ENCODE measurements around the gene CFAP46. TPM values are rescaled to one million over a fixed set of nuclear protein-coding genes. Genes with fewer than 3 reads are reported as not detected.
"Not testable (repeated sequence)": the region's sequence is repeated elsewhere in the genome, so short reads cannot be mapped to it uniquely, and the experiment has no call there.

Gene CFAP46
- total RNA-seq, 1 experiment from 2014 or later = 11.3 TPM

DNA sequence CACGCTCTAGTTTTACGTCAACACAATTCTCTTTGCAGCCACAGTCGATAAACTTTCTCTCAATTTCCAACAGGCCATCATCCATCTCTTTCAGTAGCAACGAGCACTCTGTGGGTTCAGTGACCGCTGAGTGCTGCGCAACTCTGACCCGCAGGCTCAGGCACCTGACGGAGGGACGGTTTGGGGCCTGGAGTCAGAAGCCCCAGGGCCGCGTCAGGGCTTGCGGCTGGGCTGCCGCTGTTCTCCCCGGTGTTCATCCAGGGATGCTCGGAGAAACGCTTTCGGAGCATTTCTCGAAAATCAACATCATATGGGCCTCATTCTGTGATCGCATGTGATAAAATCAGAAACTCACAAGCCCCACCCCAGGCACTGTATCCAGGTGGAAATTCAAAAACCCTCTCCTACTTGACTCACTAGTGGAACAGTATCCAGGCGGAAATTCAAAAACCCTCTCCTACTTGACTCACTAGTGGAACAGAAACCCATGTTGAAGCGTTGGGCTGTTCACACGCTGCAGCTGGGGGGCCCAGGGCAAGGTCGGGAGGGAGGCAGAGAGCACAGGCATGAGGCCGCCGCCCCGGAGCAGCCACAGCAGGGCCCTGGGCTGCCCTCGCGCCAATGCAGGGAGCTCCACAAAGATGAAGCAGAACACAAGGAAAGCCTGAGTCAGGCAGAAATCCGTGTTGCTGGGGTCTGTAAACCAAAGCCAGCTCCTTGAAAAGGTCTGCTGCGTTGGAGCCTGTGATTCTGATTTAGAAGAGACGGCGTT lies 83.1 kb downstream of the CFAP46 start:
- no peak for DNase-seq (ENCODE audit: low spot score)
- in situ Hi-C loops (cut with HindIII; ENCODE audit: low sequenced_read_pairs) = no loop called here

DNA sequence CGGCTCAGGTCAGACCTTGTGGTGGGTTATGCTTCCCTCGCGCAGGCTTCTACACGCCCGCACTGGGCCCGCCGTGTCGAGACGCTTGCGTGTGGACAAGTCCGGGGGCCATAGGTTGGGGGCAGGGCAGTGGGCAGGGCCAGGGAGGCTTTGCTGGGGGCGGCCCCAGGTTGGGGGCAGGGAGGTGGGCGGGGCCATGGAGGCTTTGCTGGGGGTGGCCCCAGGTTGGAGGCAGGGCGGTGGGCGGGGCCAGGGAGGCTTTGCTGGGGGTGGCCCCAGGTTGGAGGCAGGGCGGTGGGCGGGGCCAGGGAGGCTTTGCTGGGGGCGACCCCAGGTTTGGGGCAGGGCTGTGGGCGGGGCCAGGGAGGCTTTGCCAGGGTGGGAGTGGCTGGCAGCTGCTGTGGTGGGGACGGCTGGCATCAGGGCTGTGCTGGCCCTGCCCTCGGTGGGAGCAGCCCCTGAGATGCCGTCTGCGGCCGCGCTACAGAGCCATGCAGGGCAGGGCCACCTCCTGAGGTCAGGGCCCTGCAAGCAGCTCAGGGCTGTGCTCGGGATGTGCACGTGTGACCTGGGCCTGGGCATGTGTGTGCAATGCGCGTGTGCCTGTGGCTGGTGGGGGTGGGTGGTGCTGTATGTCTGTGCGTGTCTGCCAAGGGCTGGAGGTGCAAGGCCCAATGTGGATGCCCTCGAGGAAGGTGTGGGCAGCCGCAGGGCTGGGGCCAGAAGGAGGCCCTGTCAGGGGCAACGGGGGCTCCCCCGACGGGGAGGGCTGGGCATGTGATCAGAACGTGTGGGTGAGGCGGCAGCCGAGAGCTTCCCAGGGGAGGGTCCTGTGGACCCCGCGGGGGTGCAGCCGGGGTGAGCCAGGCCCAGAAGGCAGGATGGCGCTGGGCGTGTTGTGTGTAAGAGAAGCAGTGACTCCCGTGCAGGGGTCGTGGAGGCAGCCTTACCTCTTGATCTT lies 84.0 kb downstream of the CFAP46 start:
- DNase-seq (ENCODE audit: low spot score) = no peak
- in situ Hi-C loops (cut with HindIII; ENCODE audit: low sequenced_read_pairs) = no loop called here

DNA sequence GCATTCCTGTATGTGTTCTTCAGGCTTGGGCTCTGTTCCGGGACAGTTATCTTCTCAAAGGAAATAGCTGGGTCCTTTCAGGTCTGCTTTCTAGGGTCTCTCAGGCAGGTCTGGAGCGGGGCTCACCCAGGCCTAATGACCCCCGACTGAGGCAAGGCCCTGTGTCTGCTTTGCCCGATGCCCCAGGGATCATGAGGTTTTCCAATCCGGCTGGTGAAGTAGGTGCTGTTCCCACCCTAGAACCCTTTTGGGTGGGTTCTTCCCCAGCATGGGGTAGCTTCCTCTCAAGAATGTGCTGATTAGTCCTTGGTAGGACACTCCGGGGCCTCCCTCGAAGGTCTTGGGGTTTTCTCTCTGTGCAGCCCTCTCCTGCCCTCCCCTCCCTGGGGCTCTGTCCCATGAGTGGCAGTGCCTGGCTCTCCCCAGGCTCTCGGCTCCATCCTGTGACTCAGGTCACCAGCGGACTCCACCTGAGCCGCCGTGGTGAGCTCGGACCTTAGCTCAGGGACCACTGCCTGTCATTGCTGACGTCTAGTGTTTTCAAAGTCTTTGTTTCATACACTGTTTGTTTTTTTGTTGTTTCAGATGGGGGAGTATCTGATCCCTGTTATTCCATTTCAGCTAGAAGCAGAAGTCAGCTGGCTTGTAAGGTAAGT lies 85.4 kb downstream of the CFAP46 start:
- in situ Hi-C loops (cut with HindIII; ENCODE audit: low sequenced_read_pairs) = no loop called here
- no peak for DNase-seq (ENCODE audit: low spot score)

DNA sequence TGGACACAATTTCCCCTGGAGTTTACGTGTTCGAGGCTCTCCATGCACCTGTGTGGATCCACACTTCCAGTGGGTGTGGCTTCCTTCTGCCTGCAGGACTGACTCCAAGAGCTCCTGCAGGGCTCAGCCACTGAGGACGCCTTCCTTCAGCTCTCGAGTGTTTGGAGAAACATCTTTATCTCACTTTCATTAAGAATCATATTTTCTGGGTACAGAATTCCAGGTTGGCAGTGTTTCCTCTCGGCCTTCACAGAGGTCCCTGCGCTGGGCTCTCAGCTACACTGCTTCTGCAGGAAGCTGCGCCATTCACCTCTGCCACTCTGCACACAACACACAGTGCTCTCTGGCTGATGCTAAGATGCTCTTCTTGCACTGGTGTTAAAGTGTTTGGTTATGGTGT lies 86.5 kb downstream of the CFAP46 start:
- no peak for DNase-seq (ENCODE audit: low spot score)

DNA sequence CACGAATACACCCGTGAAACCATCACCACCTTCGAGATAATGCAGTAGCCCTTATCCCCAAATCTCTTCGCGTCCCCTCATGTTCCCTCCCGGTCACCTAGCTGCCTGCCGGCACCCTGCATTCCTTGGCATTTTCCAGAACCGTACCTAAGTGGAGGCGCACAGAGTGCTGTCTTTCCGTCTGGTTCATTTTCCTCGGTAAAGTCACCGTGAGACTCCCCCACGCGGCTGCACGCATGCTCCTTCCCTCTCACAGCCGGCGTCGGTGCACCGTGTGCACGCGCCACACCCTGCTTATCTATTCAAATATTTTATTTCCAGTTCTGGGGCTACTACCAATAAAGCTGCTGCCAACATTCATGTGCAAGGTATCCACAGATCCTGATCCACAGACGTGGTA lies 90.9 kb downstream of the CFAP46 start:
- DNase-seq (ENCODE audit: low spot score) = no peak
- in situ Hi-C loops (cut with HindIII; ENCODE audit: low sequenced_read_pairs) = no loop called here

More for the DNA sequence above, 86.5 kb downstream of the CFAP46 start:
- in situ Hi-C loops (cut with HindIII; ENCODE audit: low sequenced_read_pairs) = no loop called here

DNA sequence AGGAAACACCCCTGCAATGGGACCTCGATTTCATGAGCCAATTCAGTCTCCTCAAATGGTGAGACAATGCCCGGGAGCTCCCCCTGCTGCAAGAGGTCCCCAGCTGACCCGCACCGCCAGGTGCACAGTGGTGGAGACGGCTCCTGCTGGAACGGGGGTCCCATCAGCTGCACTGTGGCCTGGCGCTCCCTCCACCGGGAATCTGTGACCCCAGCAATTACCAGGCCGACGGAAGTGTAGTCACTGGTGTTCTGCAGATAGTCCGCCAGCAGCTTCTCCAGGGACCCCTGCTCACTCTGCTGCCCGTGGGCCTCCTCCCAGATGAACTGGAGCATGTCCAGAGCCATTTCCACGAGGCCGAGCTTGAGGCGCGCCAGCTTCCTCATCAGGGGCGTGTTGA lies 91.5 kb downstream of the CFAP46 start:
- no peak for DNase-seq (ENCODE audit: low spot score)
- in situ Hi-C loops (cut with HindIII; ENCODE audit: low sequenced_read_pairs) = no loop called here

DNA sequence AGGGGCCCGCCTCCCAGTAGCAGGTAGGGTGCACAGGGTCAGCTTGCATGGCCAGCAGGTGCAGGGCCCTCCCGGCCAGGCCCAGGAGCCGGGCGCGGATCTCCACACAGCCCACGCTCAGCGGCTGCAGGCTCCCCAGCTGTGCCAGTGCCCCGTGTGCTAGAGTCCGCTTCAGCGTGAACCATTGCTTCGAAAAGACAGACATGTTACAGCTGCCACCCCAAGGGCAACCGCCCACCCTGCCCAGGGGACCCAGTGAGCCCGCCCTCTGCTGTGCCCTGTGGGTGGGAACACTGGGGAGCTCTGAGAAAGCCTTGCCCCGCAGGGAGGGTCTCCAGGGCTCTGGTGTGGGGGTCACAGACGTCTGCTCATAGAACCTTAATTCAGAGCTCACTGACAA lies 92.1 kb downstream of the CFAP46 start:
- in situ Hi-C loops (cut with HindIII; ENCODE audit: low sequenced_read_pairs) = no loop called here
- DNase-seq (ENCODE audit: low spot score) = no peak

DNA sequence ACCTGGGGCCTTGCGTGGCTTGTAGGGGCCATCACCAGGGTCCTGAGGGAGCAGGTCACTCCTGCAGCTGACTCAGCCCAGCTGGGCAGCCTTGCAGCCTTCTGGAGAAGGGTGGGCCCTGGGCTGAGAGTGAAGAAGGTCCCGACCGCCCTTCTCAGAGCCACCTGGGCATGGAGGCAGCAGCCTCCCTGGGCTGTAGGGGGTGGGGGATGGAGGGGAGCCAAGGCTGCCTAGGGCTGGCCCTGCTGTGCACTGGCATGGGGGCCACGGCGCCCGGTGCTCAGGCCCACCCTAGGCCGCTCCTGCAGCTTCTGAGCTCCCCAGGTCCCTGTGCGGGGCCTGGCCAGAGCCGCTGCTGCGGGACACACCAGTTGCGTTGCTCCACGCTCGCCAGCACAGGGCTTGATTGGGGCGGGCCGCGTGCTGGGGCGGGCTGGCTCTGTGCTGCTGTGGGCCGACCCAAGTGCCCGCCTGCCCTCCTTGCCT lies 92.8 kb downstream of the CFAP46 start:
- in situ Hi-C loops (cut with HindIII; ENCODE audit: low sequenced_read_pairs) = no loop called here

DNA sequence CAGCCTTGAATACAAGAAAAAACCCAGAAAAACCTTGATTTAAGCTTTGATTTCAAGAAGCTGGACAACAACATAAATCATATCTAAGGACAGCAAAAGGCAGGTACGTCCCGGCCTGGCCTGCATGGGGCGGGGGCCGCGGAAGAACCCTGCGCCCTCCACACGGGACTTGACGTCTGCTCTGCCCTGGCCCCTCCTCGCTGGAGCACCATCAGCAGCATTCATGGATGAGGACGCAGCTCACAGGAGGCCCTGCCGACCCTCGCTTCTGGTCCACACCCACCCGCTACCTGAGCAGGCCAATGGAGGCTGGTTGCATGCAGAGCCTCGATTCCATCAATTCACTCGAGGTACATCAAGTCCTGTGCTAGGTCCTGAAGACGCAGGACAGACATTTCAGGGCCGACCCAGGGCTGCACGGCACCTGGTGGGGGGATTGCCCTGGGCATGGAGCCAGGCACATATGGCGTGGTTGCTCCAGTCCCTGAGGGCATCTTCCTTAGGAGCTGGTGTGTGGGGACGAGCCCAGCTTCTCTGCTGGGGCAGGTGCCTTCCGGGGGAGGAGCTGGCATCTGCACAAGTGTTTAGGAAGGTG lies 93.3 kb downstream of the CFAP46 start:
- in situ Hi-C loops (cut with HindIII; ENCODE audit: low sequenced_read_pairs) = no loop called here
- DNase-seq (ENCODE audit: low spot score) = no peak

More for the DNA sequence above, 92.8 kb downstream of the CFAP46 start:
- no peak for DNase-seq (ENCODE audit: low spot score)

DNA sequence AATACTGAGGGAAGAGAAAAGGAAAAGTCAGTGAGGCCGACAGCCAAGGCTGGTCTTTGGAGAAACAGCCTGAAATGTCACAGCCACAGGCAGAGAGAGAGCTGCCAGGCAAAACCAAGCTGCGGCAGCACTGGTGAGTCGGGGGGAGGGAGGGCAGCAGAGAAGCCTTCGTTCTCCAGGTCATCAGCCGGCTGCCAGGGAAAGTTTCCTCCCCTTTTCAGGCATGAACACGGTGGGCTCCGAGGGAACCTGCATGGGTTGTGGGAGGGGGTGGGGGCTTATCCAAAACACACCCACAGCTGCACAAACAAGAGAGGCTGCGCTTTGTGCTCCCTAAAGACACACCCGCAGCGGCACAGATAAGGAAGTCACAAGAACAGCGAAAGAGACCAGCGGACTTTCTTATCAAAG lies 94.1 kb downstream of the CFAP46 start:
- DNase-seq (ENCODE audit: low spot score) = no peak
- in situ Hi-C loops (cut with HindIII; ENCODE audit: low sequenced_read_pairs) = no loop called here

DNA sequence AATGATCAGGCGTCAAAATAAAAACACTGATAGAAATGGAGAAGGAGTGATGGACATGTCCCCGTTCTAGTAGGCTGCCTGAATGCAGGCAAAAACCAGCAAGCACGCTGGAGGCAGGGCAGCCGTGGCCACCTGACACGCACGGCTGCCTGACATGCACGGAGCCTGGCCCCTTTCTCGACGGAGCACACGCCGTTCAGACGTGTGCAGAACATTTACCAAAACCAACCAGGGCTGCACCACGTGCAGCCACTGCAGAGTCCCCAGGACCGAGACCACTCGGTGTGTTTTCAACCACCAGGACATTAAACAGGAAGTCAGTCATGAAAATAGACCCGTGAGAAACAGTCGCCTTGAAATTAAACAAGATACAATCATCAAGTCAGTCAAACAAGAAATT lies 94.5 kb downstream of the CFAP46 start:
- in situ Hi-C loops (cut with HindIII; ENCODE audit: low sequenced_read_pairs) = no loop called here
- DNase-seq (ENCODE audit: low spot score) = no peak

DNA sequence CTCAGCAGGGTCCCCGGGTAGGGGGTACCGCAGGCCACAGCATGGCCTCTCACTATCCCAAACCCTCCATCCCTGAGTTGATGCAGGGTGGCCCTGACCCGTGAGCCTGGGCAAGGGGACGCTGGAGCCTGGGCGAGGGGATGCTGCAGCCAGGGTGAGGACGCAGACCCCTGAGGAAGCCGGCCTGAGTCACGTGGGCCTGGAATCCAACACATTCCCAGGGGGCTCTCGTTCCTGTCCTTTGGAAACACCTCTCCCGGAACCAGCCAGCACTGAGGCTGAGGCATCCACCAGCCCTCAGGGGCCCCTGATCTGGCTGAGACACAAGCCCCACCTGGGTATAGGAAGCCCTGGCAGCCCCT lies 95.0 kb downstream of the CFAP46 start:
- in situ Hi-C loops (cut with HindIII; ENCODE audit: low sequenced_read_pairs) = no loop called here
- DNase-seq (ENCODE audit: low spot score) = no peak

DNA sequence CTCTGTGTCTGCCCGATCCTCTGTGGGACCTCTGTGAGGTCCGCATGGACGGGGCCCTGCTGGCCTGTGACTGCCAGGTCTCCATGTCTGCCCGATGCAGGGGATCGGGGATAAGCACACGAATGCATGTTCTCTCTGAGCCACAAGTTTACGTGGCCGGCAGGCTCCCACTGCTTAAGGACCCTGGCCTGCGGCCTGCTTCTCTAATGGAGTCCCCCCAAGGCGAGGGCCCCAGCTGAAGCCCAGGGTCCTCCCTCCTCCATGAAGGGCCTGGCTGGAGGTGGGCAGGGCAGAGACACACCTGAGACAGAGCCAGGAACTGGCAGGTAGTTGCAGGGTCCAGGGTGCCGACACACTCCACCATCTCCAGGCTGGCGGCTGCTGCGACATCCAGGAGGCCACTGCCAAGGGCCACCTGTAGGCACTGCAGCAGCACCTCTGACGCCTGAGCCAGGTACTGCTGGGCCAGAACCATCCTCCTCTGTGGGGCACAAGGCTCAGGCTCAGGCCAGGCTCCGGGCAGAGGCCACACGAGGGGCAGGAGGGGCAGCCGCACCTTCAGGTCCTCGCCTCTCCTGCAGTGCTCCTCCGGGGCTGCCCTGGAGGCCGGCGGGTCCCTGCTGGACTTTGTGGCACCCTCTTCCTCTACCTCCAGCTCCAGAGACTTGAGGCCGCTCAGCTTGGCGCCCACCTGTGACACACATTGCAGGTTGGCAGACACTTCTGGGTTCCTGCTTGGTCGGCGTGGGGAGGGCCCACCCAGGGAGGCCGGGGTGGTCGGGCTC lies 95.5 kb downstream of the CFAP46 start:
- in situ Hi-C loops (cut with HindIII; ENCODE audit: low sequenced_read_pairs) = no loop called here
- DNase-seq (ENCODE audit: low spot score) = no peak

DNA sequence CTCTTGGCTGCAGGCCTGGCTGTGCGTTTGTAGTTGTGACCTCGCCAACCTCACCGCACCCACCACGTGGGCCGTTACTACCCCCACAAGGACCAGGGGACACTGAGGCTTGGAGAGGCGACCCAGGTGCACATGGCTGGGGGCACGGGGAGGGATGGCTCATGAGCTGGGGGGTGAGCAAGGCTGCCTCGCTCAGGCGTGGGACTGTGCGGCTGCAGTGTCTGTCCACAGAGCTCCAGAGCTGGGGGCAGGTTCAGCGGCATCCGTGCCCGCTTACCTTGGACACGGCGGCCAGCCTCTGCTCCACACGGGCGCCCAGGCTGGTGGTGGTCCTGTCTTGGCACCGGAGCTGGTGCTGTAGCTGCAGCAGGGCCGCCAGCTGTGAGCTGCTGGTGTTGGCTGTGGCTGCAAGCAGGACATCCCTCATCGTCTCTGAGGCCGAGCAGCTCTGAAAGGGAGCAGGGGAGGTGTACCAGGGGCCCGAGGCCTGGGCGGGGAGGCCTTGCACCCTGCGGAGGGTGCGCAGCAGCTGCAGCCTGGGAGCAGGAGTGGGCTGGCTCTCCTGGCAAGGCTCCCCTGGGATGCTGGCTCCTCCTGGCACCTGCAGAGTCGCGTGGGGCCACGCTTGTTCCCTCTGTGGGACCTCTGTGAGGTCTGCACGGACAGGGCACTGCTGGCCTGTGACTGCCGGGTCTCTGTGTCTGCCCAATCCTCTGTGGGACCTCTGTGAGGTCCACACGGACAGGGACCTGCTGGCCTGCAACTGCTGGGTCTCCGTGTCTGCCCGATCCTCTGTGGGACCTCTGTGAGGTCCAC lies 96.4 kb downstream of the CFAP46 start:
- in situ Hi-C loops (cut with HindIII; ENCODE audit: low sequenced_read_pairs) = no loop called here
- no peak for DNase-seq (ENCODE audit: low spot score)

DNA sequence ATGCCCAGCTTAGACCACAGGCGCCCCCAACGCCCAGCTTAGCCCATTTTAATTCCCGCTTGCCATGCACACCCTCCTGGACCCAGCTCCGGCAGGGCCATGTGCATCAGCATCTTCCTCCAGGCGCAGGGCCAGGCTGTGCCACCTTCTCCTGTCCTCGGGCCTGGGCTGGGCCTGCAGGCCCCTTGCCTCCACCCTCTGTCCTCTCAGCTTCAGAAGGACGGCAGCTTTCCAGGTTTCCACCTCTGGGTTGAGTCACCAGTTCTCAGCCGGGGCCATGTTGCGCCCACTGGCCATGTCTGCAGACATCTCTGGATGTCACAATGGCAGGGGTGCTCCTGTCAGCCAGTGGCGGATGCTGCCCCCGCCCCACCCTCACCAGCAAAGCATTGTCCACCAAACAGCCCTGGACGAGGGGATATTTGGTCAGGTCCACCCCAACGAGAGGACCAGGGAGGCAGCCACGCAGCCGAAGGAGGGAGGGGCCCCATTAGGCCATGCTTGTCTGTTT lies 97.3 kb downstream of the CFAP46 start:
- in situ Hi-C loops (cut with HindIII; ENCODE audit: low sequenced_read_pairs) = no loop called here
- DNase-seq (ENCODE audit: low spot score) = no peak

DNA sequence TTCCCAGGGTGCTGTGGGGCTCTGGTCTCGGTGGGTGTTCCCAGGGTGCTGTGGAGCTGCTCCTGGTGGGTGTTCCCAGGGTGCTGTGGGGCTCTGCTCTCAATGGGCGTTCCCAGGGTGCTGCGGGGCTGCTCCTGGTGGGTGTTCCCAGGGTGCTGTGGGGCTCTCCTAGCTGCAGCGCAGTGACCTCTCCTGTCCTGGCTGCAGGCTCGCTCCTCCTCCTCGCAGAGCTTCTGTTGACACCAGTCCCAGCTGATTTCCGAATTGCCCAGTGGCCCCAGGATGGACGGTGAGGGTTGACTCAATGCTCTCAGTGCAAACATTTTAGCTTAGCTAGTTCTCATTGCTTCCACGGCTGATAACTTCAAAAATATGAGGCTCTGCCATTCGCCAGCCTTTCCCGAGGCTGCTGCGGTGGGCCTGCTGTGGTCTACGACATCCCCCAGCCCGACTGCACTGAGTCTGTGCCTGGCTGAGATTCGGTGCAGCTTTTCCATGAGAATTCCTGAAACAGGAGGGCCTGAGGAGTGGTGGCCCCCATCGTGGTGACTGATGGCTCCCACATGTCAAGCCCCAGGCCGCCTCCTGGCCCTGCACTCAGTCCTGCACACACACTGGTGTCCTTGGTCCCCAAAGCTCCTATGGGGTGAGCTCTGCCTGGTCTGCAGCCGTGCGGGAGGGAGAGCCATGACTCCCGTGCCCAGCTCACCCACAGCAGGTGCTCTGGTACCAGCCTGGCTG lies 98.1 kb downstream of the CFAP46 start:
- in situ Hi-C loops (cut with HindIII; ENCODE audit: low sequenced_read_pairs) = no loop called here
- no peak for DNase-seq (ENCODE audit: low spot score)

DNA sequence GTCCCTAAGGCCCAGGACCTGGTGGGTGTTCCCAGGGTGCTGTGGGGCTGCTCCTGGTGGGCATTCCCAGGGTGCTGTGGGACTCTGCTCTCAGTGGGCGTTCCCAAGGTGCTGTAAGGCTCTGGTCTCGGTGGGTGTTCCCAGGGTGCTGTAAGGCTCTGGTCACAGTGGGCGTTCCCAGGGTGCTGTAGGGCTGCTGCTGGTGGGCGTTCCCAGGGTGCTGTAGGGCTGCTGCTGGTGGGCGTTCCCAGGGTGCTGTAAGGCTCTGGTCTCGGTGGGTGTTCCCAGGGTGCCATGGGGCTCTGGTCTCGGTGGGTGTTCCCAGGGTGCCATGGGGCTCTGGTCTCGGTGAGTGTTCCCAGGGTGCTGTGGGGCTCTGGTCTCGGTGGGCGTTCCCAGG lies 99.1 kb downstream of the CFAP46 start:
- DNase-seq (ENCODE audit: low spot score); in situ Hi-C loops (cut with HindIII; ENCODE audit: low sequenced_read_pairs): not testable (repeated sequence)
